ENCODE measurements around the gene ADAMTS12. TPM values are rescaled to one million over a fixed set of nuclear protein-coding genes. Genes with fewer than 3 reads are reported as not detected.
"Not testable (repeated sequence)": the region's sequence is repeated elsewhere in the genome, so short reads cannot be mapped to it uniquely, and the experiment has no call there.

The ADAMTS12 gene
- total RNA-seq, 6 experiments from 2014 or later: 1.1 to 3.9 (median 1.7) TPM

- no peak for DNase-seq
- intact Hi-C loops (cut with DNase I): no loop called here
- Histone ChIP-seq H3K36me3 (no peaks in the 10 kb centered on the region), H3K4me1 (no peaks in the 10 kb centered on the region), H3K27me3 (no peaks in the 10 kb centered on the region), H3K9me3 (no peaks in the 10 kb centered on the region), H3K4me3 (no peak overlapping the region), H3K27ac (no peak overlapping the region)
- WGBS (ENCODE audit: insufficient coverage, low coverage, low lambda C conversion rate, missing lambda C conversion rate): 17% methylated on average over 1 of the region's 3 CpGs
- TF ChIP-seq POLR2A (IDR thresholded peaks at IDR 0.05): no peak
- no peak for TF ChIP-seq CTCF (IDR thresholded peaks at IDR 0.05)
- no peak for ATAC-seq
Measured at GRCh38 chr5:33557605-33558004, 334.2 kb downstream of the ADAMTS12 start.

GRCh38 chr5:33556330-33557328 is 335.2 kb downstream of the ADAMTS12 start:
- DNase-seq (no peak), ATAC-seq (no peak)
- H3K9me3 ChIP-seq: no peaks in the 10 kb centered on the region
- H3K4me3 ChIP-seq: no peak overlapping the region
- H3K27ac ChIP-seq: no peak overlapping the region
- H3K36me3 ChIP-seq: no peaks in the 10 kb centered on the region
- WGBS (ENCODE audit: insufficient coverage, low coverage, low lambda C conversion rate, missing lambda C conversion rate): 58% methylated on average over 8 of the region's 8 CpGs
- H3K27me3 ChIP-seq: no peaks in the 10 kb centered on the region
- intact Hi-C loops (cut with DNase I): no loop called here
- TF ChIP-seq CTCF (IDR thresholded peaks at IDR 0.05) (no peak), POLR2A (IDR thresholded peaks at IDR 0.05) (no peak)
- no peaks in the 10 kb centered on the region for H3K4me1 ChIP-seq

GRCh38 chr5:33549982-33550567 is 341.7 kb downstream of the ADAMTS12 start:
- intact Hi-C loops (cut with DNase I): no loop called here
- no peak for ATAC-seq
- Histone ChIP-seq H3K9me3 (no peaks in the 10 kb centered on the region), H3K27me3 (no peaks in the 10 kb centered on the region), H3K4me3 (no peak overlapping the region), H3K4me1 (no peaks in the 10 kb centered on the region), H3K36me3 (no peaks in the 10 kb centered on the region), H3K27ac (no peak overlapping the region)
- DNase-seq: no peak
- no peak for TF ChIP-seq CTCF (IDR thresholded peaks at IDR 0.05)
- no peak for TF ChIP-seq POLR2A (IDR thresholded peaks at IDR 0.05)
- 68% methylated on average over 6 of the region's 6 CpGs for WGBS (ENCODE audit: insufficient coverage, low coverage, low lambda C conversion rate, missing lambda C conversion rate)

- DNase-seq; H3K36me3 ChIP-seq; intact Hi-C loops (cut with DNase I); H3K27ac ChIP-seq; H3K4me1 ChIP-seq; H3K4me3 ChIP-seq; H3K9me3 ChIP-seq; H3K27me3 ChIP-seq; ATAC-seq: not testable (repeated sequence)
- WGBS (ENCODE audit: insufficient coverage, low coverage, low lambda C conversion rate, missing lambda C conversion rate): 86% methylated on average over 2 of the region's 10 CpGs
Measured at GRCh38 chr5:33539790-33540189, 352.0 kb downstream of the ADAMTS12 start.

- Histone ChIP-seq H3K27ac (no peak overlapping the region), H3K4me1 (no peaks in the 10 kb centered on the region), H3K4me3 (no peak overlapping the region), H3K27me3 (no peaks in the 10 kb centered on the region), H3K9me3 (no peaks in the 10 kb centered on the region), H3K36me3 (no peaks in the 10 kb centered on the region)
- intact Hi-C loops (cut with DNase I): no loop called here
- 38% methylated on average over 1 of the region's 1 CpG for WGBS (ENCODE audit: insufficient coverage, low coverage, low lambda C conversion rate, missing lambda C conversion rate)
- DNase-seq (no peak), ATAC-seq (no peak)
- TF ChIP-seq POLR2A (IDR thresholded peaks at IDR 0.05) (no peak), CTCF (IDR thresholded peaks at IDR 0.05) (no peak)
Measured at GRCh38 chr5:33539212-33539611, 352.6 kb downstream of the ADAMTS12 start.
